RWPE1 (cell line): ENCODE data around the gene TTC14.

Experiments used
- CTCF ChIA-PET: fragments of 350-600 bp; sonication (Branson Sonifier 250); formaldehyde crosslinking; extraction: SDS; loops from one replicate; lab custom pipeline; 2021; lab: Yijun Ruan, JAX
- POLR2A ChIA-PET: fragments of 400-600 bp; formaldehyde crosslinking; extraction: SDS; loops from one replicate; lab custom pipeline; 2020; ENCODE audit warnings: antibody characterized with exemption; ENCODE audit not compliant: low non-redundant PET; lab: Yijun Ruan, JAX
- DNase-seq: peaks from one replicate; pipeline ENCODE4 v3.0.0; 2012; ENCODE audit warnings: low spot score
- H3K27ac ChIP-seq: fragments of 450-650 bp; 2 replicates; pipeline ENCODE4 v1.5.1; 2017
- CTCF ChIP-seq: fragments of 450-650 bp; conservative IDR thresholded peaks from 2 replicates; pipeline ENCODE4 v1.5.1; 2017; ENCODE audit warnings: low read depth, mild to moderate bottlenecking

Gene TTC14

GRCh38 chr3:180656406-180656805 lies 54.4 kb downstream of the TTC14 start:
- H3K27ac ChIP-seq = no peak overlapping the region
- TF ChIP-seq CTCF = no peak
- CTCF ChIA-PET = no interaction called here
- no peak for DNase-seq
- POLR2A ChIA-PET = no interaction called here

- no peak for TF ChIP-seq CTCF
- DNase-seq = no peak
- ChIA-PET CTCF (interaction anchor here (0.6 kb wide), 1 partner anchor 808 kb away, joined by 4 read pairs; no protein-coding TSS in a partner anchor), POLR2A (no interaction called here)
- no peak overlapping the region for H3K27ac ChIP-seq
Observed at GRCh38 chr3:180657094-180657493, 55.1 kb downstream of the TTC14 start.
